ELF-1 (cell line): ENCODE data around the gene MCF2L.
"Not testable (repeated sequence)": the region's sequence is repeated elsewhere in the genome, so short reads cannot be mapped to it uniquely, and the experiment has no call there.

ENCODE experiments used
- DNase-seq: peaks from one replicate; pipeline ENCODE4 v3.0.0-alpha.2; 2016; ENCODE audit warnings: low read depth, low spot score

The MCF2L gene

GRCh38 chr13:112968910-112969691, at the start of gene MCF2L:
TSS of gene MCF2L (plus strand) at chr13:112969214. CDS start at chr13:112969380, 166 bp downstream.
- DNase-seq, result peak; percentile 45

DNA sequence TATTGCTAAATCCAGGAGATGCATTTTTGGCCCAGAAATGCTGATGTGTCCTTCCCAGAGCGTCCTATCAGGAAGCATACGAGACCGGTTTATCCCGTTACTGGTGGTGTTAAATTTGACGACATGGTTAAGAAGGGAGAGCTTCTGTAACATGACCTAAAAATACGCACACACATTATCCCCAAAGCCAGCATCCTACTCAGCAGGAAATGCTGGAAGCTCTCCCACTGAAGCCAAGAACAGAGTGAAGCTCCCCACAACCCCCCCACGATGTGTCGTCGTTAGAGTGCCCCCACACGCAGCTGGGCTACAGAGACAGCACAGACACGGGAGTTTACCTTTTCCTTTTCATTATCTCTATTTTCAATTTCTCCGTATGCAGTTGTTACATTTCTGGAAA, 45.1 kb upstream of the MCF2L start:
- DNase-seq, result no peak

GRCh38 chr13:112924365-112924764, 44.6 kb upstream of the MCF2L start:
- DNase-seq, result no peak

DNA sequence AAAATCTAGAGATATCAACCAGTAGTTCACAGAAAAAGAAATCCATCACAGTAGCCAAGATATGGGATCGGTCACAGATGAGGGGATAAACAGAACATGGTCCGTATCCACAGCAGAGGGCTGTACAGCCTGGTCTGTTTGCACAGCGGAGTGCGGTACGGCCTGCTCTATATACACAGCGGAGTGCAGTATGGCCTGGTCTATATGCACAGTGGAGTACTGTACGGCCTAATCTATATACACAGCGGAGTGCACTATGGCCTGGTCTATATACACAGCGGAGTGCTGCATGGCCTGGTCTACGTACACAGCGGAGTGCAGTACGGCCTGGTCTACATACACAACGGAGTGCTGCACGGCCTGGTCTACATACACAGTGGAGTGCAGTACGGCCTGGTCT, 43.0 kb upstream of the MCF2L start:
- DNase-seq, result no peak

- no peak for DNase-seq
Observed at GRCh38 chr13:112926993-112927392, 42.0 kb upstream of the MCF2L start.

- no peak for DNase-seq
Observed at GRCh38 chr13:112928020-112928971, 40.7 kb upstream of the MCF2L start.

DNA sequence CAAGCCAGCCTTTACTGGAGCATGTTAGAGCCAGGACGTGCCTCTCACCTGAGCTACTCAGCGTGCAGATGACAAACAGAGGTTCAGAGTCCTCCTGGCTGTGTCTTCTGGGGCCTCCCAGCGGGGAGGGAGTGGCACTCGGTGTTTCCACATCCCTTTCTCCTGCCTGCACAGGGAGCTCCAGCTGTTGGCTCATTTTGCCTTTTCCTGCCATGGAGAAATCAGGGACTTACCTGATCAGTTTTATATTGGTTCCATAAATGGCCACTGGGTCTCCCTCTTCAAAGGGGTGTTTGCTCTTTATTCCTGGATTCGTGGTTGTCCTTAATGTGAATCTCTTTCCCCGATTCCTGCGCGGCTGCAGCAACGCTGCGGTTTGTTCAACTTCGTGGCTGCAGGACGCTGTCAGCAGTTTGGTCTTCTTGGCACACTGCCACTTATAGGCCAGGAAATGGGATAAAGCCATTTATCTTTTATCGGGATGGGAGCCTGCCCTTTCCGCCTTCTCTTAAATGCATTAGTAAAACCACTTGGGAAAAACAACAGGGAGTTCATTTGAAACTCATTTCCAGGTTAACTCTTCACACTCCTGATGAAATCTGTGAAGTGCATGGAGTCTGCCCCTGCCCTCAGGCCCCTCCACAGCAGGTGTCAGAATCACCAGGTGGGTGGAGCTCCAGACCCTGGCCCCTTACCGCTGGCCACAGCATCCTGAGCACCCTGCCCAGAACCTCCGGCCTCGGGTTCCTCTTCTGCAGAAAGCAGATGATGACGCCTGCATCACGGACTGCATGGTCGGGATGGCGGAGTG, 39.8 kb upstream of the MCF2L start:
- no peak for DNase-seq

DNA sequence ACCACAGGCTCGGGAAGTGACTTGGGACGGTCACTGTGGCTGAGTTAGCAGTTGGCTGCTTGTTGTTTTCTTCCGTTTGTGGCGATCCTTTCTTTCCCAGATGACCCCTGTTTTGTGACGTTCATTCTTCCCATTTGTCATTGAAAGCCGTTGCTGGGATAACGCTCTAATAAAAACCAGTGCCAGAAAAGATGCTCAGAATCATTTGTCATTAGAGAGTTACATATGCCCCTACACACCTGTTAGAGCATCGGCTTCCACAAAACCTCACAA, 39.3 kb upstream of the MCF2L start:
- no peak for DNase-seq

GRCh38 chr13:112930192-112930591, 38.8 kb upstream of the MCF2L start:
- no peak for DNase-seq

GRCh38 chr13:112931028-112931934, 37.7 kb upstream of the MCF2L start:
- DNase-seq, result peak; percentile 87

- no peak for DNase-seq
Observed at GRCh38 chr13:112932971-112933370, 36.0 kb upstream of the MCF2L start.

DNA sequence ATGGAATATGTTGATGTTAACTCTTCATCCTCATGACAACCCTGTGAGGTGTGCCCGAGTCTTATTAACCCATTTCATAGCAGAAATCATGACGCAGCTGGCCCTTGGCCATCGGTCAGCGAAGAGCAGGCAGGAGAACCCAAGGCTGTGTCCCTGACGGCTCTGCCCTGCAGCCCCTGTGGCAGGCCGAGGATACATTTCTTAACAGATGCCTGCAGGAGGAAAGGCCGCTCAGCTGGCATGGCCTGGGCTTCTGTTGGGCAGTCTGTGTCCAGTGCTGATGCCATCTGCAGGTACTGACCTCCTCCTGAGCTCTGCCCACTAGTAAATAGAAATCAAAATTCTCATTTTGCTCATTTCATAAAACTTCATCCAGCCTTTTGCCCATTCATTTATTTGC, 35.4 kb upstream of the MCF2L start:
- no peak for DNase-seq

DNA sequence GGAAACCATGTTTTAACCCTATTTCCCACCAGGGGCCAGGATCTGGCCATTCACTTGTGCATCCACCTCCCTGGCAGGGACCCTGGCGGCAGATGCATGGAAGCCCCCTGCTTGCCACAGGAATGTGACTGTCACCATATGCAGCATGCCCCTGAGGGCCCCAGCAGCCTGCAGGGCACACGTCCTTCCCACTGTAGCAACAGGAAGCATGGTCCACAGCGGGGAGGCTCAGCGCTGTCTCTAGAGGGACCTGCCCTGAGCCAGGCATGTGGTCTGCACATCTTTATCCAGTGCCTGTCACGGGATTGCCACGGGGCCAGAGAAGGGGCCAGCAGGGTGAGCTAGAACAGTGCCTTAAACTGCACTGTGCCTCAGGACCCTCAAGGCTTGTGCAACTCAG, 34.9 kb upstream of the MCF2L start:
- peak; percentile 53 for DNase-seq

- DNase-seq, result no peak
Observed at GRCh38 chr13:112938680-112939079, 30.3 kb upstream of the MCF2L start.

DNA sequence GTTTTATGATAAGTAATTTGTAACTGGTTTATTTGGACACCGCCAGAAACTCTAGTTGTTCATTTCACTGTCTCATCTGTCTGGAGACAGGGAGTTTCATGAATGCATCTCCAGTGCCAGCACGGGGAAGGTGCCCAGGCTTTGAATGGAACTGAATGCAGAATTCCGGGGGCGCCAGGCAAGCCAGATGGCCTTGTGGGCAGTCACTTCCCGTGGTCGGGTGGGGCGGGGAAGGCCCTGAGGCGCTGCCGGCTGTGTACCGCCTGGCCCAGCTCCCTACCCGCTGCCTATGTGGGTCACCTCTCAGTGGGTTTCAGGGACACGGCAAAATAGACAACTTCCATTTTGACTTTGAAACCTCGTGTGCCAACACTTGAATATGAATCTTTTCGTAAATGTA, 28.8 kb upstream of the MCF2L start:
- DNase-seq, result no peak

DNA sequence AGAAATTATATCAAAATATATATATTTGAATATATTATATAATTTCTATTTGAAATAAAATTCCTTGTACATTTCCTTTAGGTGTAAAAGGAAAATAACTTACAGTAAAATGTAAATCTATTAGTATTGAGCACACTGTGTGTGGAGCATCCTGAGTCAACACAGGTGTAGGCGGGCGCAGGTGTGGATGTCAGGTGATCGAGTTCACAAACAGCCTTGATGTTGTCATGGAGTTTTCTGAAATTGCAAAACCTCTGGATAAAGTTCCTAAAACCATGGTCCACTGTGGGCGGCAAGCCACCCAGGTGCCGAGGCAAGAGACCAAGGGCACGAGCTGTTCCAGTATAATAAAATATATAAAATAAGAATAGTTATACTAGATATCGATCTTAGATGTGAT, 27.7 kb upstream of the MCF2L start:
- DNase-seq, result no peak

DNA sequence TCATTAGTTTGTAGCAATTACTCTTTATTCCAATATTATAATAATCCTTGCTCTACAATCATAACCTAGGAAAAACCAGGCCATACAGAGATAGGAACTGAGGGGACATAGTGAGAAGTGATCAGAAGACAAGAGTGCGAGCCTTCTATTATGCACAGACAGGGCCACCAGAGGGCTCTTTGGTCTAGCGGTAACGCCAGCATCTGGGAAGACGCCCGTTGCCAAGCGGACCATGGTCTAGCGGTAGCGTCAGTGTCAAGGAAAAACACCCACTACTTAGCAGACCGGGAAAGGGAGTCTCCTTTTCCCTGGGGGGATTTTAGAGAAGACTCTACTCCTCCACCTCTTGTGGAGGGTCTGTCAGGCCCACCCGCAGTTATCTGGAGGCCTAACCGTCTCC, 27.2 kb upstream of the MCF2L start:
- DNase-seq, result not testable (repeated sequence)

GRCh38 chr13:112942689-112943308, 26.2 kb upstream of the MCF2L start:
- peak; percentile 95 for DNase-seq

DNA sequence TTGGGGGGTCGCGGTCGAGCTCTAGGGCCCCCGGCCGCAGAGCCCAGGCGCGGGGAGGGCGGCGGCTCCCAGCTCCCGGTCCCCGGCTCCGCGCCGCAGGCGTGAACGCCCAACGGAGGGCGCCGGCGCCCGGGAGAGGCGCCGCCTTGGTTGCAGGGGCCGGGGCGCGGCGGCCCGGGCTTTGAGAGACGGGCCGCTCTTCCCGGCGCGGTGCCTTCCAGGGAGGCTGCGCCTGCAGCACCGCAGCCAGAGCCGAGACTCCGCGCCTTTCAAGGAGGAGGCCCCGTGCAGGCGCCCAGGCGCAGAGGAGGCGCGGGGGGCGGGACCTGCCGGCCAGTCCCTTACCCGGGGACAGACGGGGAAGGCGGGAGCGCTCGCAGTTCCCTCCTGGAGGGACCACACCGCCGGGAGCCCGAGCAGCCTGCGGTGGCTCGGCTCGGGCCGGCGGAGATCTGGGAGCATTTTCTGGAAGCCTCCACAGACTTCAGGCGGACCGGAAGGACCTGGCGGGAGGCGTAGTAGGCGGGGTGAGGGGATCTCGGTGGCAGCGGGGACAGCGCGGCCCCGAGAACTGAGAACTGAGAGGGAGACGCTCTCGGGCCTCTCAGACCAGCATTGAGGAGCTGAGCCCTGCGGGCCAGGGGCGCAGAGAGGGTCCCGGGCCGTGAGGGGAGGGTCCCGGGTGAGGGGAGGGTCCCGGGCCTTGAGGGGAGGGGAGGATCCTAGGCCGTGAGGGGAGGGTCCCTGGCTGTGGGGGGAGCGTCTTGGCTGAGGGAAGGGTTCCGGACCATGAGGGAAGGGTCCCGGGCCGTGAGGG, 25.5 kb upstream of the MCF2L start:
- peak; percentile 69 for DNase-seq

GRCh38 chr13:112947796-112948195, 21.2 kb upstream of the MCF2L start:
- no peak for DNase-seq
